ENCODE data around the gene PPM1F.
A peak's percentile ranks its signal among the peaks of the same experiment; 100 is the strongest.

The PPM1F gene

GRCh38 chr22:21952586-21953571 is at the start of gene PPM1F:
Gene PPM1F (minus strand): TSS chr22:21952848. CDS start chr22:21946048, 6,800 bp downstream.
- DNase-seq, result peak; percentile 26

GRCh38 chr22:22001664-22002525 is 49.2 kb upstream of the PPM1F start:
- DNase-seq, result no peak

GRCh38 chr22:21998595-21999247 is 46.1 kb upstream of the PPM1F start:
- no peak for DNase-seq

GRCh38 chr22:21996175-21996720 is 43.6 kb upstream of the PPM1F start:
- no peak for DNase-seq

- no peak for DNase-seq
Observed at GRCh38 chr22:21995660-21996059, 43.0 kb upstream of the PPM1F start.

GRCh38 chr22:21994881-21995444 is 42.3 kb upstream of the PPM1F start:
- DNase-seq, result no peak

- DNase-seq, result no peak
Observed at GRCh38 chr22:21992593-21993237, 40.1 kb upstream of the PPM1F start.

GRCh38 chr22:21991774-21992173 is 39.1 kb upstream of the PPM1F start:
- DNase-seq, result no peak

- DNase-seq, result no peak
Observed at GRCh38 chr22:21991304-21991596, 38.6 kb upstream of the PPM1F start.

- no peak for DNase-seq
Observed at GRCh38 chr22:21990445-21991303, 38.0 kb upstream of the PPM1F start.

- DNase-seq, result no peak
Observed at GRCh38 chr22:21989049-21989448, 36.4 kb upstream of the PPM1F start.

GRCh38 chr22:21985214-21985613 is 32.6 kb upstream of the PPM1F start:
- DNase-seq, result no peak

- DNase-seq, result no peak
Observed at GRCh38 chr22:21984793-21985192, 32.1 kb upstream of the PPM1F start.

GRCh38 chr22:21982338-21982965 is 29.8 kb upstream of the PPM1F start, which contains the start of gene TOP3B:
Gene TOP3B (minus strand): TSS chr22:21982787. CDS start chr22:21975709, 7,078 bp downstream.
- DNase-seq, result peak; percentile 2

GRCh38 chr22:21981874-21982273 is 29.2 kb upstream of the PPM1F start:
- DNase-seq, result no peak

- no peak for DNase-seq
Observed at GRCh38 chr22:21980547-21980946, 27.9 kb upstream of the PPM1F start.

GRCh38 chr22:21978564-21979386 is 26.1 kb upstream of the PPM1F start:
- no peak for DNase-seq

GRCh38 chr22:21977814-21978213 is 25.2 kb upstream of the PPM1F start:
- no peak for DNase-seq

- no peak for DNase-seq
Observed at GRCh38 chr22:21975854-21976345, 23.3 kb upstream of the PPM1F start.

Data from NCI-H748 treated with DMSO at 0.1 percent for 48 hours (cell line).